Tibial nerve (tissue), 4 donors: ENCODE measurements around the gene SLC25A43. TPM values are rescaled to one million over a fixed set of nuclear protein-coding genes. Genes with fewer than 3 reads are reported as not detected.
"Not testable (repeated sequence)": the region's sequence is repeated elsewhere in the genome, so short reads cannot be mapped to it uniquely, and the experiment has no call there.

ENCODE experiments used
- DNase-seq, 2 donors: peaks; one replicate each; pipeline ENCODE4 v3.0.0-alpha.2; 2019; ENCODE audit warnings: low spot score in 2 of 2
- H3K27ac ChIP-seq, 4 donors: fragments of 200-600 bp; sonication (generic) in 3 of 4; one replicate each; pipeline ENCODE4 v1.5.1; 2017 to 2019; ENCODE audit warnings: mild to moderate bottlenecking in 1 of 4
- H3K27me3 ChIP-seq, 2 donors: fragments of 200-600 bp; sonication (generic) in 1 of 2; one replicate each; pipeline versions ENCODE4 v1.5.1 to v1.6.0; 2017 to 2019
- H3K36me3 ChIP-seq, 3 donors: fragments of 200-600 bp; sonication (generic); one replicate each; pipeline ENCODE4 v1.5.1; 2018 to 2019
- H3K4me1 ChIP-seq, 4 donors: fragments of 200-600 bp; sonication (generic) in 3 of 4; one replicate each; pipeline ENCODE4 v1.5.1; 2017 to 2019
- H3K4me3 ChIP-seq, 4 donors: fragments of 200-600 bp; sonication (generic) in 3 of 4; one replicate each; pipeline ENCODE4 v1.5.1; 2017 to 2019; ENCODE audit warnings: mild to moderate bottlenecking in 1 of 4, moderate library complexity in 1 of 4
- H3K9me3 ChIP-seq, 4 donors: fragments of 200-600 bp; sonication (generic) in 3 of 4; one replicate each; pipeline ENCODE4 v1.5.1; 2017 to 2019
- EP300 ChIP-seq, 2 donors: sonication (generic); formaldehyde crosslinking; IDR thresholded peaks; one replicate each; pipeline ENCODE4 v1.6.1; 2017; ENCODE audit warnings: antibody characterized with exemption in 2 of 2, mild to moderate bottlenecking in 1 of 2
- POLR2A ChIP-seq, 2 donors: fragments of 450-650 bp; IDR thresholded peaks; one replicate each; pipeline ENCODE4 v1.6.1; 2017; ENCODE audit warnings: antibody characterized with exemption in 2 of 2, mild to moderate bottlenecking in 2 of 2, moderate library complexity in 2 of 2
- WGBS, 2 donors: methylation state at CpG; one replicate each; pipeline ENCODE4 v1.1.5; 2018; 5-methylcytosine and 5-hydroxymethylcytosine counted together
- total RNA-seq, 4 donors: library from RNA; depleted of rRNA; stranded (reverse); fragments of >200 nt; gene quantifications; one replicate each; pipeline ENCODE4 v1.1.0, GENCODE V29; 2016
- TF ChIP-seq, protein P1 (sequence below), 5 experiments: fragments of 200-600 bp in 3 of 5; fragments of 450-650 bp in 2 of 5; sonication (generic) in 3 of 5; IDR thresholded peaks; one replicate each; pipeline ENCODE4 v1.5.1; 2016 to 2019; ENCODE audit warnings: antibody characterized with exemption in 5 of 5, mild to moderate bottlenecking in 3 of 5, moderate library complexity in 2 of 5

Gene SLC25A43
- 10 to 100 TPM; 37.8 to 46.8 (median 45.5) TPM for total RNA-seq

GRCh38 chrX:119398974-119399771 is at the start of gene SLC25A43:
TSS of gene SLC25A43 (plus strand) at chrX:119399336. CDS start at chrX:119399404, 68 bp downstream.
- Histone ChIP-seq H3K4me1 (peaks cover 0 to 16% (median 0%) of the 10 kb centered on the region in 4 donors), H3K27me3 (no peaks in the 10 kb centered on the region), H3K4me3 (peak within 1 kb of the TSS; percentile 44 to 83 (median 68)), H3K27ac (peak within 1 kb of the TSS; percentile 49 to 93 (median 88)), H3K36me3 (no peaks in the 10 kb centered on the region), H3K9me3 (no peaks in the 10 kb centered on the region)
- 0 to 44% methylated on average over 4 to 47 of the region's 77 CpGs for WGBS, 2 donors
- TF ChIP-seq POLR2A (IDR thresholded peaks at IDR 0.05) (peak; percentile 18 to 46), EP300 (IDR thresholded peaks at IDR 0.05) (no peak)
- TF ChIP-seq, protein P1, sequence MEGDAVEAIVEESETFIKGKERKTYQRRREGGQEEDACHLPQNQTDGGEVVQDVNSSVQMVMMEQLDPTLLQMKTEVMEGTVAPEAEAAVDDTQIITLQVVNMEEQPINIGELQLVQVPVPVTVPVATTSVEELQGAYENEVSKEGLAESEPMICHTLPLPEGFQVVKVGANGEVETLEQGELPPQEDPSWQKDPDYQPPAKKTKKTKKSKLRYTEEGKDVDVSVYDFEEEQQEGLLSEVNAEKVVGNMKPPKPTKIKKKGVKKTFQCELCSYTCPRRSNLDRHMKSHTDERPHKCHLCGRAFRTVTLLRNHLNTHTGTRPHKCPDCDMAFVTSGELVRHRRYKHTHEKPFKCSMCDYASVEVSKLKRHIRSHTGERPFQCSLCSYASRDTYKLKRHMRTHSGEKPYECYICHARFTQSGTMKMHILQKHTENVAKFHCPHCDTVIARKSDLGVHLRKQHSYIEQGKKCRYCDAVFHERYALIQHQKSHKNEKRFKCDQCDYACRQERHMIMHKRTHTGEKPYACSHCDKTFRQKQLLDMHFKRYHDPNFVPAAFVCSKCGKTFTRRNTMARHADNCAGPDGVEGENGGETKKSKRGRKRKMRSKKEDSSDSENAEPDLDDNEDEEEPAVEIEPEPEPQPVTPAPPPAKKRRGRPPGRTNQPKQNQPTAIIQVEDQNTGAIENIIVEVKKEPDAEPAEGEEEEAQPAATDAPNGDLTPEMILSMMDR (IDR thresholded peaks at IDR 0.05) = no peak
- peak in 1 of 2 donors; percentile 13 for DNase-seq

- DNase-seq = no peak
- H3K4me3 ChIP-seq = no peak overlapping the region
- H3K9me3 ChIP-seq = no peaks in the 10 kb centered on the region
- H3K4me1 ChIP-seq = no peaks in the 10 kb centered on the region
- TF ChIP-seq, protein P1 (IDR thresholded peaks at IDR 0.05) = no peak
- TF ChIP-seq EP300 (IDR thresholded peaks at IDR 0.05) = no peak
- TF ChIP-seq POLR2A (IDR thresholded peaks at IDR 0.05) = no peak
- H3K27ac ChIP-seq = no peak overlapping the region
- 63 to 74% methylated on average over 4 of the region's 4 CpGs for WGBS, 2 donors
- H3K36me3 ChIP-seq = no peaks in the 10 kb centered on the region
- no peaks in the 10 kb centered on the region for H3K27me3 ChIP-seq
Measured at GRCh38 chrX:119359618-119360382, 39.3 kb upstream of the SLC25A43 start.

DNA sequence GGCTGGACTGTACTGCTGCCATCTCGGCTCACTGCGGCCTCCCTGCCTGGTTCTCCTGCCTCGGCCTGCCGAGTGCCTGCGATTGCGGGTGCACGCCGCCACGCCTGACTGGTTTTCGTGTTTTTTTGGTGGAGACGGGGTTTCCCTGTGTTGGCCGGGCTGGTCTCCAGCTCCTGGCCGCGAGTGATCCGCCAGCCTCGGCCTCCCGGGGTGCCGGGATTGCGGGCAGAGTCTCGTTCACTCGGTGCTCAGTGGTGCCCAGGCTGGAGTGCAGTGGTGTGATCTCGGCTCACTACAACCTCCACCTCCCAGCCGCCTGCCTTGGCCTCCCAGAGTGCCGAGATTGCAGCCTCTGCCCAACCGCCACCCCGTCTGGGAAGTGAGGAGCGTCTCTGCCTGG is 37.7 kb upstream of the SLC25A43 start:
- H3K4me3 ChIP-seq, H3K27ac ChIP-seq, H3K9me3 ChIP-seq, H3K36me3 ChIP-seq, H3K4me1 ChIP-seq, DNase-seq, H3K27me3 ChIP-seq: not testable (repeated sequence)
- WGBS, 2 donors = 93 to 96% methylated on average over 11 to 12 of the region's 27 CpGs

- not testable (repeated sequence) for H3K27ac ChIP-seq, H3K27me3 ChIP-seq, H3K36me3 ChIP-seq, H3K4me3 ChIP-seq, DNase-seq, H3K9me3 ChIP-seq, H3K4me1 ChIP-seq
- 92% methylated on average over 11 of the region's 24 CpGs; no CpG with 5 or more reads in 1 of the 2 donors for WGBS, 2 donors
Measured at GRCh38 chrX:119362074-119362473, 37.1 kb upstream of the SLC25A43 start.

DNA sequence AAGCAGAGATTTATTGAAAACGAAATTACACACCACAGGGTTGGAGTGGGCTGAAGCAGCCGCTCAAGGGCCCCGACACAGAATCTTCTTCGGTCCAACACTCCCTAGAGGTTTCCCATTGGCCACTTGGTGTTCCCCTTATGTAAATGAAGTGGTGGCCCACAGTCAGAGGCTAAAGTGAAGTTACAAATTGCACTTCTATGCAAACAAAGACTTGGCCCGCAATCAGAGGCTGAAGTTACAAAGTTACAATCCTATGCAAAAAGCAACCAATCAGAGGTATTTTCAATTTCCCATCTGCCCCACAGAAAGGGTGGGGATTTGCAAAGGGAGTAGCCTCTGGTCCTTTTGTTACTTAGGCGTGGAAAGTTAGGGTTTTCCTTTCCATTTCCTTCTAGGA is 35.7 kb upstream of the SLC25A43 start:
- Histone ChIP-seq H3K4me3 (no peak overlapping the region), H3K36me3 (no peaks in the 10 kb centered on the region), H3K4me1 (no peaks in the 10 kb centered on the region), H3K27me3 (no peaks in the 10 kb centered on the region), H3K9me3 (no peaks in the 10 kb centered on the region), H3K27ac (no peak overlapping the region)
- WGBS, 2 donors = 79 to 87% methylated on average over 6 of the region's 6 CpGs
- DNase-seq = no peak
- TF ChIP-seq POLR2A (IDR thresholded peaks at IDR 0.05) (no peak), EP300 (IDR thresholded peaks at IDR 0.05) (no peak)
- TF ChIP-seq, protein P1 (IDR thresholded peaks at IDR 0.05) = no peak

DNA sequence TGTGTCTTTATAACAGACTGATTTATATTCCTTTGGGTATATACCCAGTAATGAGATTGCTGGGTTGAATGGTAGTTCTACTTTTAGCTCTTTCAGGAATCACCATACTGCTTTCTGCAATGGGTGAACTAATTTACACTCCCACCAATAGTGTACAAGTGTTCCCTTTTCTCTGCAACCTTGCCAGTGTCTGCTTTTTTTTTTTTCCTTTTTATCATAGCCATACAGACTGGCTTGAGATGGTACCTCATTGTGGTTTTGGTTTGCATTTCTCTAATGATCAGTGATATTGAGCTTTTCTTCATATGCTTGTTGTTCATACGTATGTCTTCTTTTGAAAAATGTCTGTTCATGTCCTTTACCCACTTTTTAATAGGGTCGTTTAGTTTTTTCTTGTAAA is 27.3 kb upstream of the SLC25A43 start:
- not testable (repeated sequence) for H3K4me1 ChIP-seq, H3K27me3 ChIP-seq, DNase-seq, H3K4me3 ChIP-seq, H3K36me3 ChIP-seq, H3K27ac ChIP-seq, H3K9me3 ChIP-seq
- WGBS, 2 donors = 60 to 66% methylated on average over 2 of the region's 2 CpGs
